GM19395 (cell line): ENCODE results near the gene MGRN1.

Source experiments
- ATAC-seq: cut with Tn5 transposase; IDR thresholded peaks from one replicate; pipeline ENCODE4 v1.9.1; 2021; ENCODE audit warnings: mild to moderate bottlenecking, moderate library complexity; ENCODE audit not compliant: unreplicated experiment

MGRN1 gene

GRCh38 chr16:4667203-4667963 is 42.8 kb downstream of the MGRN1 start:
- ATAC-seq, result no peak

DNA sequence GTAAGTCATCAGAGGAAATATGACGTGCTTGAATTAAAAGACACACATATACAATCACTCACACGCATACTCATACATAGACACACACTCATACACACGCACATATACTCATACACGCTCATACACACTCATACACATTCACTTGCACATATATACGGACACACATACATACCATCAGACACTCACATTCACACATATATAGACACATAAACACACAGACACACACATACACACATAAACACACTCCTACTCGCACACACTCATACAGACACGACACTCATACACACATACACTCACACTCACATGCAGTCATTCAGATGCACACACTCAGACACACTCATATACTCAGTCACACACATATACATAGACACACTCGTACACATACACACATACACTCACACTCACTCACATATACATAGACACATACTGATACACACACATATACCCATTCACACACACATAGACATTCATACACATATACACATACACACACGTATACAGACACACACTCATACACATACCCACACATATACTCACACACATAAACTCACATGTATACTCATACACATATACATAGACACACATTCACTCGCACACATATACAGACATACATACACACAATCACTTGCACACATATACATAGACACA is 43.8 kb downstream of the MGRN1 start:
- no peak for ATAC-seq

DNA sequence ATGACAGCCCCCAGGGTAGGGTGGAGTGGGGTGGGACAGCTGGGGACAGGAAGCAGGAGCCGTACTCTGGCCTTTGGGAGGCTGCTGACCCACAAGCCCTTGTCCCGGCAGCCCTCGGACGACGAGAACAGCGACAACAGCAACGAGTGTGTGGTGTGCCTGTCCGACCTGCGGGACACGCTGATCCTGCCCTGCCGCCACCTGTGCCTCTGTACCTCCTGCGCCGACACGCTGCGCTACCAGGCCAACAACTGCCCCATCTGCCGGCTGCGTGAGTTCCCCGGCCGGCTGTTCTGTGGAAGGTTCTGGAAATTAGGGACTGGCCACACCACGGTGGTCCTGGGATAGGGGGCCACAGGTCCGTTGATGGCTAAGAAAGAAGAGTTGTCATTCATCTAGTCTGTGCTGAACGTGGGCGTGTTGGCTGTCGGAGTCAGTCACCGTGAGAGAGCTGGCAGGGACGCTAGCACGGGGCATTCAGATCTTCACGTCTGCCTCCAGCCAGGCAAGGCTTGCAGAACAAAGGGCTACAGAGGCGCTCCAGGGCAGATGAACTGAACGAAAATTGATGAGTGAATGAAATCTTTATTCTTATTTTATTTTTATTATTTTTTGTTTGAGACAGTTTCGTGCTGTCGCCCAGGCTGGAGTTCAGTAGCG is 48.9 kb downstream of the MGRN1 start:
- no peak for ATAC-seq

DNA sequence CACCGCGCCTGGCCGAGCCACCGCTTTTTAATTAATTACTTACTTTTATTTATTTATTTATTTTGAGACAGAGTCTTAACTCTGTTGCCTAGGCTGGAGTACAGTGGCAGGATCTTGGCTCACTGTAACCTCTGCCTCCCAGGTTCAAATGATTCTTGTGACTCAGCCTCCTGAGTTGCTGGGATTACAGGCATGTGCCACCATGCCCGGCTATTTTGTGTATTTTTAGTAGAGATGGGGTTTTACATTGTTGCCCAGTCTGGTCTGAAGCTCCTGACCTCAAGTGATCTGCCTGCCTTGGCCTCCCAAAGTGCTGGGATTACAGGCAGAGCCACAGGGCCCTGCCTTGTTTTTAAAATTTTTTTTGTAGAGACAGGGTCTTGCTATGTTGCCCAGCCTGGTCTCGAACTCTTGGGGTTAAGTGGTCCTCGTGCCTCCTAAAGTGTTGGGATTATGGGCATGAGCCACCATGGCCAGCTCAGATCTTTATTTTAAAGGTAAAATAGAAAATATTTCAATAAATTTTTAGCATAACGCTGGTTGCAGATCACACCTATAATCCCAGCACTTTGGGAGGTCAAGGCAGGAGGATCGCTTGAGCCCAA is 50.4 kb downstream of the MGRN1 start:
- ATAC-seq, result no peak

DNA sequence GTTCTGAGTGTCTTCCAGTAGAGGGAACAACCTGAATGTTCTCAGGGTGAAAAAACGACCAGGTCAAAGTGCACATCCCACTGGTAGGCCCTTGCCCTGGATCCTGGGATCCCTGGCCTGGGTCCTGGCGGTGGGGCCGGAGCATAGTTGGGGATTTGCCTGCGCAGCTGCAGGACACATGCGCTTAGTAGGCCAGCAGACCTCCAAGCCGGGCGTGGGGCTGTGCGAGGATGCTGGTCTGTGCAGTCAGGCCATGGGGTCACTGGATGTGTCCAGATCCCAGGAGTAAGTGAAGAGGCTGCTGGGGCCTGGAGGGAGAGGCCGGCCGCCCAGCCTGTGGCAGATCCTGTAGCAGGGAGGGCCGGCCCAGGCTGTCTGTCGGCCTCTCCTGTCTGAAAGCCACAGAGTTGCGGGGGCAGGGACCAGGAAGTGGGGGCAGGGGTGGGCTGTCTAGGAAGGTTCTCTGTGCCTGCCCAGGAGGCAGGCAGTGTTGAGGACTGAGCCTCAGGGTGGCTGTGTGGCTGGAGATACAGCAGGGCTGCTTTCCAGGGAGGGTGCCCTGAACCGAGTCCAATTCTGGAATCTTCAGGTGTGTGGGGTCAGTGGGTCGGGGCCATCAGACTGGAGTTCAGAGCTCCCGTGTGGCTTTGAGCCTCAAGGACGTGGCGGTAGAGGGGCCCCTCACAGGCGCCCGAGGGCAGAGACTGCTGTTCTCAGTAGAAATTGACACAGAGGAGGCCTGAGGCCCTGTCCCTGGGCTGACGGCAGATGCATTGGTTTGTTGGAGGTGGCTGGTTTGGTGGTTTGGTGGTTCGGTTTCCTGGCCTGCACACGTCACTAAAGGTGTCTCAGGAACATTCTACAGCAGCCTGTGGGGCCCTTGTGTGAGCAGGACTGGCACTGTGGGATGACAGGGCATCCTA is 51.5 kb downstream of the MGRN1 start:
- ATAC-seq, result no peak

DNA sequence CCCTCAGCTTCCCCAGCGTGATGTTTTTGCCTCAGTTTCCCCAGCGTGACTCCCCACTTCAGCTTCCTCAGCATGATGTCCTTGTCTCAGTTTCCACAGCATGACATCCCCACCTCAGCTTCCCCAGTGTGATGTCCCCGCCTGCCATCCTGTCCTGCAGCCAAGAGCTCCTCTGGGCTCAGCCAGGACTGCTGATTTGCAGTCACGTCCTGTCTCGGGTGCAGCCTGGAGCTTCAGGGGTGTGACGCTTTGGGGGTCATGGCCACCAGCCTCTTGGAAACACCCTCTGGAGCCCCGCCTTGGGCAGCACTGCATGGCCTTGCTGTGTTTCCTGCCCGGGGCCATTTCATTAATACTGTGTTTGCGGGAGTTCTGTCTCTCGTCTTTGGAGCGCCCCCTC is 52.2 kb downstream of the MGRN1 start:
- ATAC-seq, result no peak

GRCh38 chr16:4677390-4677789 is 52.8 kb downstream of the MGRN1 start:
- no peak for ATAC-seq

DNA sequence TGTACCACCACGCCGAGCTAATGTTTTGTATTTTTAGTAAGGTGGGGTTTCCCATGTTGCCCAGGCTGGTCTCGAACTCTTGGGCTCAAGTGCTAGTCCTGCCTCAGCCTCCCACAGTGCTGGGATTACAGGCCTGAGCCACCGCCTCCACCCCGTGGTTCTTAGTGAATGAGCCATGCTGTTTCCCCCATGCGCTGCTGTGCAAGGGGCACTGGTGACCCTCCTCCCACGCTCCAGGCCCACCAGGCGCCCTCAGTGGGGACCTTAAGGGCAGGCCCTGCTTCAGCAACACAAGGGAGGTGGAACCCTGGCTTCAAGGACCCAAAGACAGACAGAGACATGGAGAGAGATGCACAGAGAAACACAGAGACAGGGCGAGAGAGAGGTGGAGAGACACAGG is 53.4 kb downstream of the MGRN1 start:
- ATAC-seq, result no peak

GRCh38 chr16:4678596-4678995 is 54.0 kb downstream of the MGRN1 start:
- no peak for ATAC-seq

DNA sequence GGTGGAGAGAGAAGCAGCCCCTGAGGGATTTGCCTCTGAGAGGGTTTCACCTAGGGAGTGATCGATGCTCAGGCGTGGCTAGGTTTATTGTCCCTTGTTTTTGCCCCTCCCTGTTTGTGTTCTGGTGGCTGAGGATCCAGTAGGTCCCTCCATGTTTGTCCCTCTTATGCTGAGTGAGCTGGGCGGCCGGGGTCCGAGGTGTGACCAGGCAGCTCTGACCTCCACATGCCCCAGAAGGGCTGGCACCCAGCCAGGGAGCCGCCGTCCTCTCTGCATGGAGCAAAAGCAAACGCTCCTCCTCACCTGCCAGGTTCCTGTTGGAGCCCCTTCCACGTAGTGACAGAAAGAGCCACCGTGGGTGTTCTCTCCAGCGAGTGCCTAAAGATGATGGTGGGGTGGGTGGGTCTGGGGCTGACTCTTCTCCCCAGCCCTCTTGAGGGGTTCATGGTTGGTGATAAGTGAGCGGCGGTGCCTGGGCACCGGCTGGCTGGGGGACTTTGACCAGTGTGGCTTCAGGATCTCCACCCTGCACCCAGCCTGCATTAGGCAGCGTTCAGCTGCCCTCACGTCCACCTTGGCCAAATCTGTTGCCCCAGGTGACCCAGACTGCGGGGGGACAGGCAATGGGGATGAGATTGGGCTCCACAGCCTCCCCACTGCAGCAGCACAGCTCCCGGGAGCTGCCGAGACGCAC is 54.7 kb downstream of the MGRN1 start:
- ATAC-seq, result no peak

DNA sequence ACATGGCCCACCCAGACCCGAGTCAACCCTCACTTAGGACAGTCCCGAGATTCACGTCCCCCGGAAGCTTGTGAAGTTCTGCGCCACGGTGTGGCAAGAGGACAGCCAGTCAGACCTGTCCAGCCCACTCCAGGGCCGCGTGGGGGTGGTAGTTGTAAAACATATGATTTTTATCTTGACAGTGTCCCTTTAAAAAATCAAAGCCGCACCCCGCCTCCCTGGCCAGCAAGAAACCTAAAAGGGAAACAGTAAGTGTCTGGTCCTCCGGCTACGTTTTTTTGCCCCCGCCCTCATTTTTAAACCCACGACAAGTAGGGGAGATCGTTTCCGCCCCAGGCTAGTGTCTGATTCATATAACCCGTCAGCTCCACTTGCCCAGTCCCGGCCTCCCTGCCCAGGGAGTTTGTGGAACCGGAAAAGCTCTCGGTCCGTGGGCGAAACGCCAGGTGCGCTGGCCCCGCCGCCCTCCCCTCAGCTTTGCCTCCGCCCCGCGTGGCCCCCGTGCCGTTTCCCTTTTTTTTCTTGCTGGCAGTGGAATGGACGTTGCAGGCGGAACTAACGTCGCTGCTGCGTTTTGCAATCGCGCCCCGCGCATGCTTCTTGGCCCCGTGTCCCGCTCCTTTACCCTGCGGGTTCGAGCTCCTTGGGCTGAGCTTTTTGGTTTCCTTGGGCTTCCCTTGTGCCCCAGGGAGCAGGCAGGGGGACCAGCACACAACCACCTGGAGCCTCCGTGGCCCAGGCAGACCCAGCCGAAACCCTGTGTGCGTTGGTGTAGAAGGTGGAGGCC is 55.4 kb downstream of the MGRN1 start:
- ATAC-seq, result no peak

- ATAC-seq, result no peak
Observed at GRCh38 chr16:4680673-4681470, 56.2 kb downstream of the MGRN1 start.

DNA sequence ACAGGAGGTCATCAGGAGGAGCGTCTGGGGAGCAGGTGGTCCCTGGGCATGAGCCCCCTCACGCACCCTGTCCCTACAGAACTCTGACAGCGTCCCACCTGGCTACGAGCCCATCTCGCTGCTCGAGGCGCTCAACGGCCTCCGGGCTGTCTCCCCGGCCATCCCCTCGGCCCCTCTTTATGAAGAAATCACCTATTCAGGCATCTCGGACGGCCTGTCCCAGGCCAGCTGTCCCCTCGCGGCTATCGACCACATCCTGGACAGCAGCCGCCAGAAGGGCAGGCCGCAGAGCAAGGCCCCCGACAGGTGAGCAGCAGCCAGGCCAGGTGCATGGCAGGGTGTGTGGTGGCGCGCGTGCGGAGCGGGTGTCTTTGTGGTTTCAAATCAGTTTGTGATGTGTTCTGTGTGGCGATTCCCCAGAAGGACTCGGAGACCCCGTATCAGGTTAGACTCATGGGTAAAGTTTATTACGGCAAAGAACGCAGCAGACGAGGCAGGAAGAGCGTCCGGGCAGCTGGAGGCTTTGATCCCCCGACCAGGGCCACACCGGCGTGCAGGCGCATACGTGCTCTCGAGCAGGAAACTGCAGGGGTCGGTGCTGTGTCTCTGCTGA is 57.0 kb downstream of the MGRN1 start:
- ATAC-seq, result no peak

DNA sequence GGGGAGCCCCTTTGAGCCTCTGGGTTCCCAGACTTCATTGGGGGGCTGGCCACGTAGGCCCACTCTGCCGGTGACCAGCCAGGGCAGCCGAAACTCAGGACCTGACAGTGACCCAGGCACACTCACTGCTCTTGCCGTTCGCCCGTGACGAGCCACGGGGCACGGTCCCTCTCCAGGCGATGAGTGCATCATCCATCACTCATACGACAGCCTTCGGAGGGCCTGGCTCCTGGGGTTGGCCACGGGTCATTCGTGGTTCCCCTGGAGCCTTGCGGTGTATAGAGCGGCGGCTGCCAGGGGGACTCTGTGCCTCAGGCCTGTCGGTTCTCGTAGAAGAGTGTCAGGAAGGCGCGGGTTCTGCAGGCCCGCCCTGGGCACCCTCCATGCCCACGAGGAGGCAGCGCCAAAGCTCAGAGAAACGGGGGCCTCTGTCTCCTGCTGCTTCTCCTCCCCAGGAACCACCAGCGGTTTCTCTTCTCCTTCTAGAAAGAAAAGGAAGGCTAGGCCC is 57.5 kb downstream of the MGRN1 start:
- no peak for ATAC-seq

DNA sequence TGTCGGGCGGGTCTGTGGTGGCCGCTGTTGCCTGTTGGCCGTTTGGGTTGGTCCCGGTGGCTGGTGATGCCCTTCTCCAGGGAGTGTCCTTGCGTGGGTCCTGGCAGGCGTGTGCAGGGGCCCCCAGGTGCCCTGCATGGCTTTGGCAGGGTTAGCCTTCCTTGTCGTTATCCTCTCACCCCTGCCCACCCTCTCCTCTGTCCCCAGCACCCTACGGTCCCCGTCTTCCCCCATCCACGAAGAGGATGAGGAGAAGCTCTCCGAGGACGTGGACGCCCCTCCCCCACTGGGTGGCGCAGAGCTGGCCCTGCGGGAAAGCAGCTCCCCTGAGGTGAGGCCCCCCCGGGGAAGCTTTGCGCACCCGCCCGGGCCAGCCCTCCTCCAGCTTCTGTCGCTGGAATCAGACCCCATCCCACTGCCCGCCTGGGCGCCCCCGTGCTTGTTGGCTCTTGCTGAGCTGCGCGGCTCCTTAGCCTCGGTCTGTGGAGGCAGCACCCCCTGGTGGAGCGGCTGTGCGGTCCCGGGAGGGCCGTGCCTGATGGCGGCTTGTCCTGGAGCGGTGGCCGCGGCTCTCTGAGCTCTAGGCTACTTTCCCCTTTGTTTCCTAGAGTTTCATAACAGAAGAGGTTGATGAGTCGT is 58.1 kb downstream of the MGRN1 start:
- ATAC-seq, result no peak

GRCh38 chr16:4683255-4684057 is 58.8 kb downstream of the MGRN1 start:
- no peak for ATAC-seq
